Middle frontal gyrus (tissue), 1 donor: ENCODE data around the gene DAZAP2.
"Not testable (repeated sequence)": the region's sequence is repeated elsewhere in the genome, so short reads cannot be mapped to it uniquely, and the experiment has no call there.

Source experiments
- DNase-seq: peaks from one replicate; pipeline ENCODE4 v3.0.0-alpha.2; 2015; ENCODE audit warnings: low spot score; ENCODE audit errors: extremely low spot score

DAZAP2 gene

DNA sequence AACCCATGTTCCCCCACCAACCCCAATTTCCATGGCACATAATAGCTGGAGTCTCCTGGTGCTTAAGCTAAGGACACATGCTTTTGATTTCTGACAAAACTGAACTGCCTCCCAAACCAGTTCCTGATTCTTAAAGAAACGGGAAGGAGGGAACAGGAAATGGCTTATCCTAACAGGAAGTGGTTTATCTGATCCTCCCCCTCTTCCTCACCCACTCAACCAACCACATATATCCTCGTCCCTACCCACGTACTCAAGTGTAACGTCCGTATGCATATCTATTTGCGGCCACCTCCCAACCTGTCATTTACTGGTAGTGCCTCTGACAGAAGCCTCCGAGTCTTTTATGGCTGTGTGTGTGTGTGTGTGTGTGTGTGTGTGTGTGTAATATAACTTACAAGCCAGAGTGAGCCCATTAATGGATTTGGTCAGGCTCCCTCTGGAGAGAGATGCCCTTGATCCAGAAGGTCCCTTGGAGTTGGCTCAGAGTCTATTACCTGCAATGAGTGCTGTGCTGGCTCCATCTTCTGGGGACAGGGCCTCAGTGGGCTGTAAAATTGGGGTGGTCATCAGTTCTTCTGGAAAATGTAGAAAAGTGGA, 7.7 kb downstream of the DAZAP2 start:
- no peak for DNase-seq

DNA sequence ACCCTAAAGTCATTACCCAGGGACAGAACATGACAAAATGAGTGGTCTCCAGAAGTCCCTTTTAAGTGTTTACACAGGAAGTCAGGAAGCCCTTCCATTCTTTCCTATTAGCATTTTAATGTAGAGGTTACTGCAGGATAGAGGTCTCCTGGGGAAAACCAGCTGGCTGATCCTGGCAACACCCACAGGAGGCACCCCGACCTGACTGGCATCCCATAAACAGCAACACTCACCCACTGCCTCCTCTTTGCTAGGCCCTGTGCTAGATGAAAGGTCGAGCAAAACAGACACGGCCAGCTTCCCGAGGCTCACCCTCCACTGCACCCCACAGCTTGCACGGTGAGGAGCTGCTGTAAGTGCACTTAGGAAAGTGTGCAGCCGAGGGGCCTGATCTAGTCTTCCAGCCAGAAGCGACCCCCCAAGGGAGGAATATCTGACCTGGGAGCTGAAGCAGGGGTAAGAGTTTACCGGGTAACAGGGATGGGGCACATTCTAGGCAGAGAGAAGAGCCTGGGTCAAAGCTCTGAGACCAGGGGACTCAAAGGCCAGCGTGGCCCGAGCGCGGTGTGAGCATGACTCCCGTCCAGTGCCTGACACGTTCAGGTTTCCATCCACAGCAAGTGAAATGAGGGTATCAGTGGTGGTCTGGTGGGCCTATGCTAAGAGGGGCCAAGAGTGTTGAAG, 9.0 kb downstream of the DAZAP2 start:
- no peak for DNase-seq

- no peak for DNase-seq
These were observed 14.7 kb downstream of the DAZAP2 start for GRCh38 chr12:51253276-51253675.

DNA sequence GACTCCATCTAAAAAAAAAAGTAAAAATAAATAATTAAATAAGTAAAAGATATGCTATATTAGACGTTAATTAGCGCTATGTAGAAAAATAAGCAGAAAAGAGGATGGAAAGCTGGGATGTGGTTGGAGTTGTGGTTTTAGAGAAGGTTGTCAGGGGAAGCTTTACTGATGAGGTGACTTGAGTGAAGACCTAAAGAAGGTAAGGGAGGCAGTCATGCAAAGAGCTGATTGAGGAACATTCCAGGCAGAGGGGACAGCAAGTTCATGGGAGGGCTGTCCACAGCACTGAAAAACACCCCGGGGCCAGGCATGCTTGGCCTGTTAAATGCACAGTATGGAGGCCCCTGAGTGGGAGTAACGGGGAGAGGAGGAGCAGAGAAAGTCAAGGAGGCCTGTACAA, 15.9 kb downstream of the DAZAP2 start:
- no peak for DNase-seq

DNA sequence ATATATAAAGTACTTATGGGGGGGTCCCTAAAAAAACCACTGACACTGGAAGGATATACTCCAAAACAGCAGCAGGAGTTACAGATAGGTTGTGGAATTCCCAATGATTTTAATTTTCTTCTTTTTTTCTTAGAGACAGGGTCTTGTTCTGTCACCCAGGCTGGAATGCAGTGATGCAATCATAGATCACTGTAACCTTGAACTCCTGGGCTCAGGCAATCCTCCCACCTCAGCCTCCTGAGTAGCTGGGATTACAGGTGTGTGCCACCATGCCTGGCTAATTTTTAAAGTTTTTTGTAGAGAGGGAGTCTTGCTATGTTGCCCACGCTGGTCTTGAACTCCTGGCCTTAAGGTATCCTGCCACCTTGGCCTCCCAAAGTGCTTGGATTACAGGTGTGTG, 21.0 kb downstream of the DAZAP2 start:
- not testable (repeated sequence) for DNase-seq

- no peak for DNase-seq
These were observed 24.1 kb downstream of the DAZAP2 start for GRCh38 chr12:51262758-51263177.

- DNase-seq = no peak
These were observed 24.7 kb downstream of the DAZAP2 start for GRCh38 chr12:51263341-51263740.

GRCh38 chr12:51264297-51264696, 25.7 kb downstream of the DAZAP2 start:
- DNase-seq = no peak

- DNase-seq = no peak
These were observed 26.4 kb downstream of the DAZAP2 start for GRCh38 chr12:51265024-51265423.

GRCh38 chr12:51269174-51270066, 30.8 kb downstream of the DAZAP2 start:
- no peak for DNase-seq

DNA sequence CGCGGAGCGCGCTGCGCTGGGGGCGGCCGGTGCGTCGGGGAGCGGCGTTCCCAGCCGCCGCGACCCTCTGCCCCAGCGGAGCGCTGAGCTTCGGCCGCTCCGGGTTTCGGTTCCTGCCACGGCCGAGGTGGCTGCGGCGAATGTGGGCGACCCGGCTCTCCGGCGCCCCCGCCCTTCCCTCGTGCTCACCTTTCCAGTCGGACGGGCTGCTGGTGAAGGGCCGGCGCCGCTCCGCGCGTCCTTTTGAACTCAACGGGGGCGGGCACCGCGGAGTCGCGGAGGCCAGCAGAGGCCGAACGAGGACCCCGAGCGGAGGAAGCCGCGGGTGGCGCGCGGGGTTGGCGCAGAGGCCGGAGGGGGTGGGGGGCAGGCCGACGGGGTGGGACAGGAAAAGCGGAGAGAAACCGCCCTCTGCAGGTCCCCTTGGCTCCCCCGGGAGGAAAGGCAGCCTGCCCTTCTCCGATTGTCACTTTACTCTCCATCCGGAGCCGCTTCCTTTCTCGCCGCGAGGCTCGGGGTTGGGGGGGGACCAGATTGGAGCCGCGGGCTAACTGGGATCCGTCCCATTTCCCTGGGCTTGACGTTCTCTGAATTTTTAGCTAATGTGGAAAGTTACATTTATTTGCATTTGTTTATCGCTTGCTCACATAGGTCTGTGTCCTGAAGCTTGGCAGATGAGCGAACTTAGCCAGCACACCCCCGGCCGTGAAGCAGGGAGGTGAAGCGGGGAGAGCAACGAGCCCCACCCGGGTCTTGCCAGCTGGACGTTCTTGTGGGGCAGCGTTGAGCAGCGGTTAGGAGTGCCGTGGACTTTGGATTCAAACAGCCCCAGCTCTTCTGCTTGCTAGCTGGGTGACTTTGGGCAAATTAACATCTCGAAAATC, 31.7 kb downstream of the DAZAP2 start, which contains the start of gene SMAGP:
Gene SMAGP, minus strand, starts transcription at position 349 of the 884 bp plus-strand sequence. CDS start 1,137 bp downstream, outside the sequence.
- DNase-seq = no peak

DNA sequence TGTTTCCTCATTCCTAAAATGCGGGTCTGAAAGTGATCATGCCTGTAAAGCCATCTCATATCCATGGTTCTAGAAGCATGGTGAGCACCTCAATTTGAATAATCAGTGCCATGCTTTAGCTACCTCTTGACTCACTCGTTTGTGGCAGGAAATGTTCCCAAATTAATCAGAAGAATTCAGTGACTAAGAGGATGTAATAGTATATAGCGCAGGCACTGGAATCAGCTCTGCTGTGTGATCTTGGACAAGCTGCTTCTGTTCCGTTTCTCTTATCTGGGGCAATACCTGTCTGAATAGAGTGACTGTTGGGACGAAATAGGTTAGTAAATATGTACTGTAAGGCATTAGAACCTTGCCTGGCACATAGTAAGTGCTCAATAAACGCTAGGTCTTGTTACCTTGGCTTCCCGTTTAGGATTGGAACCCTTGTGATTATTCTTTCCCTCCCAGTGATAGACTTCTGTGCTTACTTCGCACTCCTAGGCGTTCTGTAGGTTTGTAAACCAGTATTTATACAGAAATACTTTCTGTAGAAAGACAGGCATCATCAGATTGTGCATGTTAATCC, 32.4 kb downstream of the DAZAP2 start:
- DNase-seq = no peak

- DNase-seq = not testable (repeated sequence)
These were observed 34.2 kb downstream of the DAZAP2 start for GRCh38 chr12:51272810-51273209.

DNA sequence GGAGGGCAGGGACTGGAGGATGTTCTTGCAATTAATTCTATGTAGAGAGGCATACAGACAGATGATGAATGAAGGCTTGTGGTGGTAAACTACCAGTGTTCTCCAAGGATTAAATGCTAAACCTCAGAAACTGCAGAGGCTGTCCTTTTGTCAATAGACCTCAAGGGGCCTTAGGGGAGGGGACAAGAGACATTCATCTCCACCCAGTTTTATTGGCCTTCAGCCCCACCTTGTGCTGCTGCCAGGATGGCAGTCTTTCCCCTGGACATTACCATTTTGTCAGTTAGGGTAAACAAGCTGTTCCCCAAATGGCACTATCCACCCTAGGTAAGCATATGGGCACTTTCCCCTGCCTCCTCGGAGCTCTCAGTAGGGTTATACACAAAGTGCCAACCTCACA, 36.5 kb downstream of the DAZAP2 start:
- DNase-seq = no peak

DNA sequence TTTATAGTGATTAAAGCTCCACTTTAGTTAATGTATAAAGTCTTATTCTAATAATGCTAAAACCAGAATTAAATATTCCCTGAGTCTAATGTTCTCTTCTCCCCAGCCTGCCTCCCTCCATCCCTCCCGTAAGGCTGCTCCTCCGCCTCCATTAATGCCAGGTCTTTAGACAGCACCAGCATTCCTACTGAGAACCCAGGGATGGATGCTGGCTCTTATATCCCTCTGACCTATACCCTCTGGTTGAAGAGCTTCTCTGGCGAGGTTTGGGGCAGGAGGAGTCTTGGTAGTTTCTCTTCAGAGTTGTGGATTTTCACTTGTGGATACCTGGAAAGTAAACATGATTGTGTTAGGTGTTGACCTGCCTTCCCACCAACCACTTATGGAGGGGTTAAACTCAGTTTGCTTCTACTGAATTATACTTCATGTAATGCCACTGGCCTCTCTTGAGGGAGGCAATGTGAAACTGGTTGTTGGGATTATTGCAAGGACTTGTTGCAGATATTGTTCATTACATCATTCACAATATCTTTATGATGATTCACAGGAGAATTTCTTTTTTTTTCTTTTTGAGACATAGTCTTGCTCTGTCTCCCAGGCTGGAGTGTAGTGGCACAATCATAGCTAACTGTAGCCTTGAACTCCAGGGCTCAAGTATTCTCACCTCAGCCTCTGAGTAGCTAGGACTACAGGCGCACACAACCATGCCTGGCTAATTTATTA, 42.7 kb downstream of the DAZAP2 start:
- DNase-seq = no peak

GRCh38 chr12:51285843-51286242, 47.2 kb downstream of the DAZAP2 start:
- DNase-seq = no peak

DNA sequence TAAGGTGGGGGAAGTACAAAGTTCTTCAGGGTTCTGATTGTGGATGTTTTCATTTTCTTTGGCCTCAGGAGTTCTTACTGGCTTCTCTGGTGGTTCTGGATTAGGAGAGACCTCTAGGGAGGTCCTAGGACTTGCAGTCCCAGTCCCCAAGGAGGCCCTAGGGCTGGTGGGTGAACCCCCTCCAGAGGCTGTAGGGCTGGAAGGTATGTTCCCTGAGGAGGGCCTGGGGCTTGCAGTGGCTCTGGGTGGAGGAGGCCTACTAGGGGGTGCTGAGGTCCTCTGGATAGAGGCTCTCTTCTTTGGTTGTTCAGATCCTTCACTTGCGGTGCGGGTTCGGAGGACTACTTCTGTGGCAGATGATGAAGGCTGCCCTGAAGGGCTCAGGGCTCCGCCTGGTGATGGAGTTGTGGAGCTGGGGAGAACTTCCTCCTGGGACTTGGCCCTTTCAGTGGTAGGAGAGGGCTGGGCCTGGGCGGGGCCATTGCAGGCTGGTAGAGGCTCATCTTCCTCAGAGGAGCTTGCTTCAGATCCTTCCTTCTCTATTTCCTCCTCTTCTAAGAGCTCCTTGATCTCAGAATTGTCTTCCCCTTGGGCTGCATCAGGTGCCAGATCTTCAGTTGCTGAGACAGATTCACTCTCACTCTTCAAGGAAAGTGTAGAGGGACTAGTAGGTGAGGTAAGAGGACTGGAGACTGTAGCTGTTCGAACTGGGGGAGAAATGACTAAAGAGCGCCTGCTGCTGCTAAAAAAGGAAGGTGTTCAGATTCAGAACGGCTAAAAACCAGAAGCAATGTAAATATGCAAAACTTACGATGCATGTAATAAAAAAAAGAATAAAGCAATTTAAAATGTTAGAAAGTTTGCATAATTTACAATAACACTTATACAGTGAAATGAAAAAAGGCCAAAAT, 53.2 kb downstream of the DAZAP2 start:
- DNase-seq = not testable (repeated sequence)
